CD4-positive, alpha-beta T cell (primary cell): ENCODE measurements around the gene AMIGO2. TPM values are rescaled to one million over a fixed set of nuclear protein-coding genes. Genes with fewer than 3 reads are reported as not detected.

Experiments used
- ATAC-seq: fragments of 200-7000 bp; cut with Tn5 transposase; one replicate; pipeline ENCODE4 v1.10.0; 2022; ENCODE audit warnings: mild to moderate bottlenecking; ENCODE audit not compliant: poor library complexity
- CTCF ChIA-PET: fragments of 350-600 bp; sonication (Branson Sonifier 250); formaldehyde crosslinking; loops from one replicate; lab custom pipeline; 2021; ENCODE audit warnings: antibody characterized with exemption, inconsistent platforms; lab: Charles Lee
- POLR2A ChIA-PET: fragments of 350-600 bp; sonication (Branson Sonifier 250); formaldehyde crosslinking; loops from one replicate; lab custom pipeline; 2021; ENCODE audit warnings: antibody characterized with exemption, inconsistent platforms; lab: Charles Lee
- DNase-seq, 14 experiments: peaks; one replicate each; pipeline ENCODE4 v3.0.0-alpha.2; 2013 to 2020; ENCODE audit warnings: mixed read lengths in 2 of 14
- H3K27ac ChIP-seq, 2 donors: one replicate each; pipeline versions ENCODE4 v1.5.1 to v1.7.0; 2013; ENCODE audit warnings: low read length in 2 of 2, low read depth in 1 of 2, mild to moderate bottlenecking in 1 of 2
- H3K27me3 ChIP-seq, 2 experiments: 1 replicate in 1 of 2; 2 replicates in 1 of 2; pipeline versions ENCODE4 v1.6.1 to v1.7.0; 2013; ENCODE audit warnings: low read length in 2 of 2, control low read depth in 1 of 2, mild to moderate bottlenecking in 1 of 2, moderate library complexity in 1 of 2; ENCODE audit not compliant: insufficient read depth in 2 of 2, control insufficient read depth in 1 of 2
- H3K36me3 ChIP-seq: one replicate; pipeline ENCODE4 v1.6.1; 2013; ENCODE audit warnings: low read length, control low read depth; ENCODE audit not compliant: insufficient read depth
- H3K4me1 ChIP-seq: one replicate; pipeline ENCODE4 v1.6.1; 2013; ENCODE audit warnings: low read length, control low read depth; ENCODE audit not compliant: insufficient read depth
- H3K4me3 ChIP-seq: one replicate; pipeline ENCODE4 v1.5.1; 2013; ENCODE audit warnings: mild to moderate bottlenecking, low read length, moderate library complexity
- H3K9me3 ChIP-seq, 2 experiments: 1 replicate in 1 of 2; 2 replicates in 1 of 2; pipeline versions ENCODE4 v1.6.1 to v1.7.0; 2013; ENCODE audit warnings: low read length in 2 of 2, mild to moderate bottlenecking in 2 of 2, control low read depth in 1 of 2, moderate library complexity in 1 of 2; ENCODE audit not compliant: control insufficient read depth in 1 of 2, insufficient read depth in 1 of 2
- H3K27ac Mint-ChIP-seq: one replicate; pipeline ENCODE4 v1.8.0; 2020; ENCODE audit warnings: mixed read lengths
- H3K27me3 Mint-ChIP-seq: one replicate; pipeline ENCODE4 v1.8.0; 2021; ENCODE audit warnings: mixed read lengths
- H3K36me3 Mint-ChIP-seq: one replicate; pipeline ENCODE4 v1.8.0; 2021; ENCODE audit warnings: low read depth, mixed read lengths
- H3K4me1 Mint-ChIP-seq: one replicate; pipeline ENCODE4 v1.8.0; 2021; ENCODE audit warnings: low read depth, mixed read lengths
- H3K4me3 Mint-ChIP-seq: one replicate; pipeline ENCODE4 v1.8.0; 2020; ENCODE audit warnings: mild to moderate bottlenecking, mixed read lengths
- H3K9me3 Mint-ChIP-seq: one replicate; pipeline ENCODE4 v1.8.0; 2020; ENCODE audit warnings: mixed read lengths
- CTCF ChIP-seq: fragments of 200-600 bp; IDR thresholded peaks from one replicate; pipeline ENCODE4 v1.8.0; 2022; ENCODE audit warnings: antibody characterized with exemption, mild to moderate bottlenecking
- intact Hi-C, 2 experiments: fragments of 100-400 bp; cut with DNase I in 1 of 2; cut with micrococcal nuclease in 1 of 2; formaldehyde crosslinking; loops; one replicate each; pipeline versions ENCODE4 v1.15.1 to v1.9.0; 2023 to 2025; cut with DNase I, micrococcal nuclease
- total RNA-seq, 174 experiments: library from RNA in 2 of 174; stranded (reverse) in 2 of 174; gene quantifications; one replicate each; pipeline ENCODE4 v1.2.3 and lab custom pipeline; 2021 to 2026

AMIGO2 gene
- total RNA-seq, 2 experiments from 2014 or later: 9.7 to 10.1 TPM

GRCh38 chr12:47071241-47071852 lies 8.4 kb downstream of the AMIGO2 start:
- TF ChIP-seq CTCF: peak; percentile 34
- peaks cover 16% of the 10 kb centered on the region for H3K4me1 Mint-ChIP-seq
- no peak overlapping the region for H3K27ac Mint-ChIP-seq
- H3K36me3 Mint-ChIP-seq: no peaks in the 10 kb centered on the region
- H3K27me3 Mint-ChIP-seq: no peaks in the 10 kb centered on the region
- H3K9me3 Mint-ChIP-seq: no peaks in the 10 kb centered on the region
- no peaks in the 10 kb centered on the region for H3K9me3 ChIP-seq
- no peaks in the 10 kb centered on the region for H3K27me3 ChIP-seq
- no peaks in the 10 kb centered on the region for H3K36me3 ChIP-seq
- intact Hi-C loops: no loop called here
- ChIA-PET POLR2A (interaction anchor here (0.8 to 2.9 kb wide), 3 partner anchors 8 to 136 kb away, joined by 5 to 10 read pairs (median 5); partner anchors contain the start of genes AMIGO2 and PCED1B), CTCF (interaction anchor here (0.7 to 2.8 kb wide), 10 partner anchors 9 to 326 kb away, joined by 3 to 16 read pairs (median 4); partner anchors contain the start of genes AMIGO2 and PCED1B)
- no peaks in the 10 kb centered on the region for H3K4me1 ChIP-seq
- DNase-seq (peak in 3 of 14 experiments; percentile 34 to 52 (median 51)), ATAC-seq (no peak)
- H3K27ac ChIP-seq: no peak overlapping the region
- H3K4me3 ChIP-seq: no peak overlapping the region
- no peak overlapping the region for H3K4me3 Mint-ChIP-seq

GRCh38 chr12:47070310-47070709 lies 9.4 kb downstream of the AMIGO2 start:
- H3K36me3 ChIP-seq: no peaks in the 10 kb centered on the region
- H3K27me3 Mint-ChIP-seq: no peaks in the 10 kb centered on the region
- no peak for ATAC-seq
- H3K4me1 Mint-ChIP-seq: peaks cover 6% of the 10 kb centered on the region
- no peak for DNase-seq
- H3K4me3 Mint-ChIP-seq: no peak overlapping the region
- intact Hi-C loops: no loop called here
- no peaks in the 10 kb centered on the region for H3K4me1 ChIP-seq
- H3K27ac Mint-ChIP-seq: no peak overlapping the region
- no peaks in the 10 kb centered on the region for H3K27me3 ChIP-seq
- no peaks in the 10 kb centered on the region for H3K36me3 Mint-ChIP-seq
- H3K9me3 Mint-ChIP-seq: no peaks in the 10 kb centered on the region
- no peak for TF ChIP-seq CTCF
- no peak overlapping the region for H3K4me3 ChIP-seq
- no peaks in the 10 kb centered on the region for H3K9me3 ChIP-seq
- no peak overlapping the region for H3K27ac ChIP-seq
- ChIA-PET CTCF (interaction anchor here (1.4 to 2.8 kb wide), 5 partner anchors 10 to 327 kb away, joined by 3 to 16 read pairs (median 4); partner anchors contain the start of genes AMIGO2 and PCED1B), POLR2A (interaction anchor here (0.7 to 2.9 kb wide), 5 partner anchors 8 to 237 kb away, joined by 3 to 10 read pairs (median 4); partner anchors contain the start of genes AMIGO2 and PCED1B)

GRCh38 chr12:47068539-47068938 lies 11.2 kb downstream of the AMIGO2 start:
- ATAC-seq (no peak), DNase-seq (no peak)
- Mint-ChIP-seq H3K9me3 (no peaks in the 10 kb centered on the region), H3K27ac (no peak overlapping the region), H3K4me1 (peaks cover 5% of the 10 kb centered on the region), H3K4me3 (no peak overlapping the region), H3K27me3 (no peaks in the 10 kb centered on the region), H3K36me3 (no peaks in the 10 kb centered on the region)
- no peak overlapping the region for H3K4me3 ChIP-seq
- H3K9me3 ChIP-seq: no peaks in the 10 kb centered on the region
- TF ChIP-seq CTCF: no peak
- no peak overlapping the region for H3K27ac ChIP-seq
- no peaks in the 10 kb centered on the region for H3K36me3 ChIP-seq
- H3K27me3 ChIP-seq: no peaks in the 10 kb centered on the region
- POLR2A ChIA-PET: interaction anchor here (1.0 to 2.4 kb wide), 2 partner anchors 11 to 239 kb away, joined by 4 to 9 read pairs; partner anchors contain the start of genes AMIGO2 and PCED1B
- no peaks in the 10 kb centered on the region for H3K4me1 ChIP-seq
- CTCF ChIA-PET: no interaction called here
- intact Hi-C loops: no loop called here
